HEK293 (cell line): ENCODE measurements around the gene CREB5.
"Not testable (repeated sequence)": the region's sequence is repeated elsewhere in the genome, so short reads cannot be mapped to it uniquely, and the experiment has no call there.

Experiments used
- BCL11A ChIP-seq: fragments of 450-650 bp; formaldehyde crosslinking; IDR thresholded peaks from 2 replicates; pipeline ENCODE4 v1.5.1; 2016; ENCODE audit warnings: low read depth, missing biosample characterization, missing genetic modification characterization
- CTCF ChIP-seq: fragments of 450-650 bp; formaldehyde crosslinking; IDR thresholded peaks from 2 replicates; pipeline ENCODE4 v1.5.1; 2016; ENCODE audit warnings: missing biosample characterization, missing genetic modification characterization
- REST ChIP-seq: fragments of 450-650 bp; formaldehyde crosslinking; IDR thresholded peaks from 2 replicates; pipeline ENCODE4 v1.5.1; 2016; ENCODE audit warnings: missing biosample characterization, missing genetic modification characterization
- SALL2 ChIP-seq: fragments of 450-650 bp; formaldehyde crosslinking; IDR thresholded peaks from 2 replicates; pipeline ENCODE4 v1.5.0; 2017; ENCODE audit warnings: missing biosample characterization, mild to moderate bottlenecking, missing genetic modification characterization, borderline replicate concordance
- WT1 ChIP-seq: fragments of 450-650 bp; formaldehyde crosslinking; IDR thresholded peaks from 2 replicates; pipeline ENCODE4 v1.5.1; 2016; ENCODE audit warnings: missing biosample characterization, missing genetic modification characterization
- YY1 ChIP-seq: fragments of 450-650 bp; formaldehyde crosslinking; IDR thresholded peaks from 2 replicates; pipeline ENCODE4 v1.5.1; 2018; ENCODE audit warnings: missing biosample characterization, missing genetic modification characterization
- ZNF280D ChIP-seq: fragments of 450-650 bp; formaldehyde crosslinking; IDR thresholded peaks from 2 replicates; pipeline ENCODE4 v1.5.1; 2016; ENCODE audit warnings: missing biosample characterization, missing genetic modification characterization
- ZNF449 ChIP-seq: fragments of 450-650 bp; formaldehyde crosslinking; IDR thresholded peaks from 2 replicates; pipeline ENCODE4 v1.5.1; 2017; ENCODE audit warnings: missing biosample characterization, mild to moderate bottlenecking, missing genetic modification characterization, moderate library complexity
- ZNF501 ChIP-seq: fragments of 450-650 bp; formaldehyde crosslinking; IDR thresholded peaks from 2 replicates; pipeline ENCODE4 v1.5.1; 2016; ENCODE audit warnings: missing biosample characterization, missing genetic modification characterization
- ZNF585B ChIP-seq: fragments of 450-650 bp; formaldehyde crosslinking; IDR thresholded peaks from 2 replicates; pipeline ENCODE4 v1.5.1; 2016; ENCODE audit warnings: missing biosample characterization, missing genetic modification characterization

- TF ChIP-seq ZNF501 (tag by site-specific recombination); REST (tag by site-specific recombination); ZNF585B; BCL11A (tag by site-specific recombination); WT1 (tag by site-specific recombination); ZNF280D; CTCF (tag by site-specific recombination); SALL2 (tag by site-specific recombination); YY1 (tag by site-specific recombination); ZNF449 (tag by site-specific recombination): not testable (repeated sequence)
Measured at GRCh38 chr7:28598037-28598436, 185.7 kb downstream of the CREB5 start.
